ENCODE measurements around the gene ZGLP1. TPM values are rescaled to one million over a fixed set of nuclear protein-coding genes. Genes with fewer than 3 reads are reported as not detected.

The ZGLP1 gene
- total RNA-seq, 1 donor from 2014 or later: 14.9 TPM

DNA sequence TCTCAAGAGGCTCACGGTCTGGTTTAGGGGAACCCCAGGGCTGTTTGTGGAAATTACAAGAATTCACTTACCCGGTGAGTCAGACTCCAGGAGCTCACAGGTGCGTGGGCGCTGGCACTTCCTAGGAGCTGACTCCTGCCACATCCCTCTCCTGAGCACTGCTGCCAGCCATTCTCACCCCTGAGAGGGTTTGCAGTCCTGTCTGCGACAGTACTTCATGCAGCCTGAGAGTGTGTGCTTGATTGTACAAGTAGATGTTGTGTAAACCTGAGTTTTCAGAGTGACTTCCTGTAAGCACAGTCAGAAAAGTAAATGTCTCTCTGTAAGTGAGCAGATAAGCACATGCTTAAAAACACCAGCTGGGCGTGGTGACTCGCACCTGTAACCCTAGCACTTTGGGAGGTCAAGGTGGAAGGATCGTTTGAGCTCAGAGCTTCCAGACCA, 49.5 kb downstream of the ZGLP1 start:
- Mint-ChIP-seq H3K27me3 (ENCODE audit: low read depth) (no peaks in the 10 kb centered on the region), H3K36me3 (peaks cover 19% of the 10 kb centered on the region), H3K4me3 (no peak overlapping the region), H3K4me1 (no peaks in the 10 kb centered on the region), H3K27ac (no peak overlapping the region), H3K9me3 (no peaks in the 10 kb centered on the region)
- no peak for TF ChIP-seq CTCF (IDR thresholded peaks at IDR 0.05; ENCODE audit: unreplicated experiment)
- DNase-seq (ENCODE audit: low spot score in 2 of 2, unreplicated experiment in 2 of 2): no peak

- H3K4me3 Mint-ChIP-seq: no peak overlapping the region
- peak; percentile 76 to 81 for DNase-seq (ENCODE audit: low spot score in 2 of 2, unreplicated experiment in 2 of 2)
- H3K36me3 Mint-ChIP-seq: peaks cover 20% of the 10 kb centered on the region
- H3K9me3 Mint-ChIP-seq: no peaks in the 10 kb centered on the region
- no peak overlapping the region for H3K27ac Mint-ChIP-seq
- no peaks in the 10 kb centered on the region for H3K4me1 Mint-ChIP-seq
- no peaks in the 10 kb centered on the region for H3K27me3 Mint-ChIP-seq (ENCODE audit: low read depth)
- peak; percentile 64 for TF ChIP-seq CTCF (IDR thresholded peaks at IDR 0.05; ENCODE audit: unreplicated experiment)
These were observed 50.3 kb downstream of the ZGLP1 start for GRCh38 chr19:10259162-10259905.

- Mint-ChIP-seq H3K9me3 (no peaks in the 10 kb centered on the region), H3K36me3 (peaks cover 22% of the 10 kb centered on the region), H3K27ac (no peak overlapping the region), H3K27me3 (ENCODE audit: low read depth) (no peaks in the 10 kb centered on the region), H3K4me3 (no peak overlapping the region), H3K4me1 (no peaks in the 10 kb centered on the region)
- no peak for TF ChIP-seq CTCF (IDR thresholded peaks at IDR 0.05; ENCODE audit: unreplicated experiment)
- DNase-seq (ENCODE audit: low spot score in 2 of 2, unreplicated experiment in 2 of 2): no peak
These were observed 51.4 kb downstream of the ZGLP1 start for GRCh38 chr19:10258080-10258710.

DNA sequence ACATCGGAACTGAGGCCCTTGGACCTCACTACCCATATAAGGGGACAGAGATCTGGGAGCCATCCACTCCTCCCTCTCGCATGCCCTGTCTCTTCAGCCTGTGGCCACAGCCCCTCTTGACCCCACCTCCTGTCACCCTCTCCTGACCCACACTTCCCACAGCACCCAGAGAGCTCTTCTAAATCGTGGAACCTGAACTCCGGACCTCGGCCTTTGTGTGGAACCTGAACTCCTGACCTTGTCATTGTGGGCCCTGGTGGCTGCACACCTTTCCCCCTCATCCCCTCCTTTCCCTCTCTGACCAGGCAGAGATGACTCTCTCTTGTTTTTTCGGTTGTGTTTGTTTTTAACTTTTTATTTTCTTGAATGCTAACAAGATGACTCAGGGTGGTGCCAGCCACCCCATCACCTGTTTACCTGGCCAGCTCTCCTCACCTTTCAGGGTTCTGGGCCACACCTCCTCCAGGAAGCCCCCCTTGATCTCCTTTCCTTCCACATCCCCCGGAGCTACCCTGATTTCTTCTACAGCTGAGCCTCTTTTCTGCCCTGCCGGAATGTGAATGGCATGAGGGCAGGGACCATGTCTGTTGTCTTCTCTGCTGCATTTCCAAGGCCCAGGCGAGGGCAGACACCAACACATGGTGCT, 52.5 kb downstream of the ZGLP1 start:
- no peak for TF ChIP-seq CTCF (IDR thresholded peaks at IDR 0.05; ENCODE audit: unreplicated experiment)
- H3K4me3 Mint-ChIP-seq: no peak overlapping the region
- no peaks in the 10 kb centered on the region for H3K27me3 Mint-ChIP-seq (ENCODE audit: low read depth)
- no peaks in the 10 kb centered on the region for H3K9me3 Mint-ChIP-seq
- peaks cover 6% of the 10 kb centered on the region for H3K4me1 Mint-ChIP-seq
- no peak for DNase-seq (ENCODE audit: low spot score in 2 of 2, unreplicated experiment in 2 of 2)
- no peak overlapping the region for H3K27ac Mint-ChIP-seq
- peaks cover 22% of the 10 kb centered on the region for H3K36me3 Mint-ChIP-seq

GRCh38 chr19:10256551-10256950, 53.1 kb downstream of the ZGLP1 start:
- no peaks in the 10 kb centered on the region for H3K9me3 Mint-ChIP-seq
- peaks cover 22% of the 10 kb centered on the region for H3K36me3 Mint-ChIP-seq
- peaks cover 10% of the 10 kb centered on the region for H3K4me1 Mint-ChIP-seq
- H3K27me3 Mint-ChIP-seq (ENCODE audit: low read depth): no peaks in the 10 kb centered on the region
- DNase-seq (ENCODE audit: low spot score in 2 of 2, unreplicated experiment in 2 of 2): no peak
- no peak overlapping the region for H3K4me3 Mint-ChIP-seq
- TF ChIP-seq CTCF (IDR thresholded peaks at IDR 0.05; ENCODE audit: unreplicated experiment): no peak
- no peak overlapping the region for H3K27ac Mint-ChIP-seq

Data from mesothelial cell of epicardium (in vitro differentiated cells).